ENCODE results near the gene ABO. TPM values are rescaled to one million over a fixed set of nuclear protein-coding genes. Genes with fewer than 3 reads are reported as not detected.
"Not testable (repeated sequence)": the region's sequence is repeated elsewhere in the genome, so short reads cannot be mapped to it uniquely, and the experiment has no call there.

Gene ABO
- total RNA-seq, 1 donor from 2014 or later = 4.8 TPM

- Histone ChIP-seq H3K4me3 (no peak overlapping the region), H3K9me3 (no peaks in the 10 kb centered on the region), H3K27ac (no peak overlapping the region), H3K4me1 (no peaks in the 10 kb centered on the region), H3K36me3 (no peaks in the 10 kb centered on the region), H3K27me3 (no peaks in the 10 kb centered on the region)
- TF ChIP-seq CTCF (IDR thresholded peaks at IDR 0.05) = no peak
- no peak for DNase-seq (ENCODE audit: low spot score in 2 of 2)
- intact Hi-C loops (cut with DNase I) = no loop called here
Observed at GRCh38 chr9:133221177-133221809, 53.7 kb downstream of the ABO start.

GRCh38 chr9:133218049-133218975, 56.7 kb downstream of the ABO start:
- H3K27me3 ChIP-seq; H3K27ac ChIP-seq; H3K9me3 ChIP-seq; H3K4me1 ChIP-seq; H3K36me3 ChIP-seq; H3K4me3 ChIP-seq; intact Hi-C loops (cut with DNase I): not testable (repeated sequence)
- peak in 1 of 2 donors; percentile 30 for DNase-seq (ENCODE audit: low spot score in 2 of 2)

GRCh38 chr9:133217333-133217988, 57.5 kb downstream of the ABO start:
- H3K4me3 ChIP-seq; H3K36me3 ChIP-seq; H3K27ac ChIP-seq; intact Hi-C loops (cut with DNase I); H3K4me1 ChIP-seq; H3K9me3 ChIP-seq; H3K27me3 ChIP-seq: not testable (repeated sequence)
- DNase-seq (ENCODE audit: low spot score in 2 of 2) = peak in 1 of 2 donors; percentile 33

GRCh38 chr9:133214276-133214675, 60.7 kb downstream of the ABO start:
- H3K9me3 ChIP-seq; H3K36me3 ChIP-seq; H3K27ac ChIP-seq; DNase-seq (ENCODE audit: low spot score in 2 of 2); H3K4me3 ChIP-seq; H3K4me1 ChIP-seq; intact Hi-C loops (cut with DNase I); H3K27me3 ChIP-seq: not testable (repeated sequence)

- Histone ChIP-seq H3K36me3 (no peaks in the 10 kb centered on the region), H3K4me3 (no peak overlapping the region), H3K27me3 (no peaks in the 10 kb centered on the region), H3K4me1 (no peaks in the 10 kb centered on the region), H3K27ac (no peak overlapping the region), H3K9me3 (no peaks in the 10 kb centered on the region)
- peak in 1 of 2 donors; percentile 11 for DNase-seq (ENCODE audit: low spot score in 2 of 2)
- intact Hi-C loops (cut with DNase I) = no loop called here
- no peak for TF ChIP-seq CTCF (IDR thresholded peaks at IDR 0.05)
Observed at GRCh38 chr9:133210609-133211008, 64.4 kb downstream of the ABO start.

- no peak for DNase-seq (ENCODE audit: low spot score in 2 of 2)
- no peak overlapping the region for H3K4me3 ChIP-seq
- no peaks in the 10 kb centered on the region for H3K4me1 ChIP-seq
- H3K27me3 ChIP-seq = no peaks in the 10 kb centered on the region
- no peaks in the 10 kb centered on the region for H3K9me3 ChIP-seq
- no peak overlapping the region for H3K27ac ChIP-seq
- no peak for TF ChIP-seq CTCF (IDR thresholded peaks at IDR 0.05)
- no peaks in the 10 kb centered on the region for H3K36me3 ChIP-seq
- intact Hi-C loops (cut with DNase I) = no loop called here
Observed at GRCh38 chr9:133210202-133210532, 64.8 kb downstream of the ABO start.

- intact Hi-C loops (cut with DNase I); H3K9me3 ChIP-seq; H3K27me3 ChIP-seq; H3K36me3 ChIP-seq; H3K4me1 ChIP-seq; H3K27ac ChIP-seq; H3K4me3 ChIP-seq: not testable (repeated sequence)
- DNase-seq (ENCODE audit: low spot score in 2 of 2) = peak in 1 of 2 donors; percentile 40
Observed at GRCh38 chr9:133209327-133210201, 65.4 kb downstream of the ABO start.

GRCh38 chr9:133208880-133209300, 66.1 kb downstream of the ABO start, which contains the start of gene OBP2B:
Gene OBP2B, minus strand, starts transcription at chr9:133209250. Its CDS starts 51 bp downstream, at chr9:133209199.
- H3K36me3 ChIP-seq; H3K27me3 ChIP-seq; H3K4me3 ChIP-seq; H3K9me3 ChIP-seq; H3K27ac ChIP-seq; H3K4me1 ChIP-seq; intact Hi-C loops (cut with DNase I): not testable (repeated sequence)
- peak in 1 of 2 donors; percentile 24 for DNase-seq (ENCODE audit: low spot score in 2 of 2)

- H3K9me3 ChIP-seq; intact Hi-C loops (cut with DNase I); H3K4me3 ChIP-seq; H3K27me3 ChIP-seq; H3K4me1 ChIP-seq; H3K27ac ChIP-seq; H3K36me3 ChIP-seq: not testable (repeated sequence)
- peak in 1 of 2 donors; percentile 41 for DNase-seq (ENCODE audit: low spot score in 2 of 2)
Observed at GRCh38 chr9:133208171-133208879, 66.7 kb downstream of the ABO start.

Data from ascending aorta (tissue), 2 donors.